BLaER1 treated with 17β-estradiol and CSF1 and Interleukin-3, amounts not matched to agents 10 nM and 100 nM (cell line): ENCODE data around the gene PES1.

Experiments
- H3K27ac ChIP-seq, 11 experiments: shearing (Covaris generic); formaldehyde crosslinking; 2 replicates each; pipeline ENCODE4 v1.8.1; 2022
- H3K27me3 ChIP-seq, 11 experiments: shearing (Covaris generic); formaldehyde crosslinking; 2 replicates each; pipeline ENCODE4 v1.8.1; 2022
- H3K36me3 ChIP-seq, 11 experiments: shearing (Covaris generic); formaldehyde crosslinking; 2 replicates each; pipeline ENCODE4 v1.8.1; 2022
- H3K4me1 ChIP-seq, 10 experiments: shearing (Covaris generic); formaldehyde crosslinking; 2 replicates each; pipeline ENCODE4 v1.8.1; 2022
- H3K4me2 ChIP-seq, 11 experiments: shearing (Covaris generic); formaldehyde crosslinking; 2 replicates each; pipeline ENCODE4 v1.8.1; 2022
- H3K4me3 ChIP-seq, 10 experiments: shearing (Covaris generic); formaldehyde crosslinking; 2 replicates each; pipeline ENCODE4 v1.8.1; 2022
- H3K9ac ChIP-seq, 11 experiments: shearing (Covaris generic); formaldehyde crosslinking; 2 replicates each; pipeline ENCODE4 v1.8.1; 2022
- H3K9me3 ChIP-seq, 11 experiments: shearing (Covaris generic); formaldehyde crosslinking; replicated peaks in 1 of 11; 2 replicates each; pipeline ENCODE4 v1.8.1; 2022
- H4K20me1 ChIP-seq, 11 experiments: shearing (Covaris generic); formaldehyde crosslinking; 2 replicates each; pipeline ENCODE4 v1.8.1; 2022
- Cebpa-rat ChIP-seq, 11 experiments: shearing (Covaris generic); IDR thresholded peaks; 2 replicates each; pipeline ENCODE4 v1.8.1; 2022

The PES1 gene

DNA sequence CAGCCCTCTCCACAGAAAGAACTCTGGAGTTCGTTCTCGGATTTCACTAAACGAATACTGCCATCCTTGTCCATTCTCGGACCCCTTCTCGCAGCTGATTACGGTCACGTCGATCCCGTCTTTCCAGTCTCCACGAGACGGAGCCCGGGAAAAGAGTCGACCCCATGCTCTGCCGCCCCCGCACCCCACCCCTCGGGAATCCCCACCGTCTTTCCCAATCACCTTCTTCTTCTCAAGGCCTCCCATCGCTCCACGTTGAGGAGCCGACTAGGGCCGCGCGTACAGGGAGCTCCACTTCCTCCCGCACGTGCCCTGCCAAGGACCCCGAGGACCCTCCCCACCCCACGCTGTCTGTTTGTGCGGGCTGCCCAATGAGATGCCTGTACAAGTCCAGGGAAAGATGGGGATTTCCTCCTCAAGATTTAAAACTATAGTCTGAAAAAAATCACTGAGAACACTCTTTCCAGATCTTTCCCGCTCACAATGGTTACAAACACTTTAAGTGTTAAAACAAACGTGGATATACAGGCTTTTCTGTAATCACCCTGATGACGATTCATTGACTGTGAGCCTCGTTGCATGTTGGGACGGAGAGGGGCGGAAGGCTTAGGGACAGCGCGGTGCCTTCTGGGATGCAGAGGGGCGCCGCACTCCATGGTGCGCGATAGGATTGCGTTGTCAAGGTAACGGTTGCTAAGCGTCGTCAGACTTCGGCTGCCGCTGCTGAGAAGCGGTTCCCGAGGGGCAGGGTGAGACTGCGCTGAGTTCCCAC, at the start of gene PES1:
PES1 (minus strand) TSS at position 323 of the 772 bp plus-strand sequence; CDS start at position 246, 77 bp downstream.
- H3K27ac ChIP-seq = peak within 1 kb of the TSS; percentile 91 to 97 (median 93)
- peaks cover 0 to 40% (median 31%) of the 10 kb centered on the region in 11 experiments; a peak in 12 of 22 replicates for H4K20me1 ChIP-seq
- TF ChIP-seq Cebpa-rat (IDR thresholded peaks at IDR 0.05) = no peak

DNA sequence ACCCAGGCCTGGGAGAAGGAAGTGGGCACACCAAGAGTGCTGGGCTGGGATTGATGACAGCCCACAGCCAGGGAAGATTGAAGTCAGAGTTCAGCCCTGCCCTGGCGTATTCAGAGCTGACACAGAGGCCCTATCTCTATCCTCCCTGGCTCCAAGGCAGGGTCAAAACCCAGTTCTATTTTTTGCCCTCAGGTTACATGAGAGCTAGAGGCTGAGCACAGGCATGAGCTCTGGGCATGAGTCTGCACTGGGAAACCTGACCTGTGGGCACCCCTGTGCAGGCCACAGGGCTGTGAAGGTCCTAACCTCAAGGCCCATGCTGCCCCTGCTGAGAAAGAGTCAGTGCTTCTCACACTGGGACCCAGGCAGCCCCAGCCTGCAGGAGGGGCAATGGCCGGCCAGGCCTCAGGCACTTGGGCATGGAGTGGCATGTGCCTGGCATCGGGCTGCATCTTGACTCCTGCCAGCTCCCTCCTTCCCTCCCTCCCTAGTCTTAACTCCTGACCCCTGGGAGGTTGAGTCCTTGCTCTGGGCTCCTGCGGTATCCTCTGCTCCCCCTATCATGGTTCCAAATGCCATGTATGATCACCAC, 49.2 kb upstream of the PES1 start:
- peaks cover 0 to 49% (median 8%) of the 10 kb centered on the region in 11 experiments; a peak in 7 of 22 replicates for H4K20me1 ChIP-seq
- no peaks in the 10 kb centered on the region for H3K27me3 ChIP-seq
- peaks cover 9 to 20% (median 12%) of the 10 kb centered on the region in 11 experiments; a peak in 21 of 22 replicates for H3K9me3 ChIP-seq
- 0 out of 22 replicates have a peak overlapping the region, but pooled peaks of 1 of the 11 experiments have one; percentile 45 for H3K9ac ChIP-seq
- no peak for TF ChIP-seq Cebpa-rat (IDR thresholded peaks at IDR 0.05)
- H3K4me3 ChIP-seq = no peak overlapping the region
- H3K36me3 ChIP-seq = peaks cover 0 to 8% (median 6%) of the 10 kb centered on the region in 11 experiments; a peak in 5 of 22 replicates
- H3K4me1 ChIP-seq = peaks cover 15 to 51% (median 20%) of the 10 kb centered on the region in 10 experiments
- no peak overlapping the region for H3K27ac ChIP-seq
- H3K4me2 ChIP-seq = peak overlapping the region in 2 of 11 experiments; percentile 29 to 42; a peak in 2 of 22 replicates

More for the DNA sequence above, at the start of gene PES1:
- Histone ChIP-seq H3K4me2 (peak within 1 kb of the TSS; percentile 82 to 96 (median 90)), H3K4me3 (peak within 1 kb of the TSS; percentile 73 to 97 (median 85)), H3K4me1 (peaks cover 12 to 26% (median 19%) of the 10 kb centered on the region in 10 experiments), H3K27me3 (no peaks in the 10 kb centered on the region), H3K36me3 (peaks cover 30 to 40% (median 34%) of the 10 kb centered on the region in 11 experiments), H3K9ac (peak within 1 kb of the TSS; percentile 87 to 97 (median 93)), H3K9me3 (no peaks in the 10 kb centered on the region)

GRCh38 chr22:30640361-30640760, 48.7 kb upstream of the PES1 start:
- no peak for TF ChIP-seq Cebpa-rat (IDR thresholded peaks at IDR 0.05)
- no peak overlapping the region for H3K27ac ChIP-seq
- peaks cover 0 to 8% (median 6%) of the 10 kb centered on the region in 11 experiments; a peak in 5 of 22 replicates for H3K36me3 ChIP-seq
- peak overlapping the region in 2 of 11 experiments; percentile 29 to 42; a peak in 2 of 22 replicates for H3K4me2 ChIP-seq
- H3K9ac ChIP-seq = 0 out of 22 replicates have a peak overlapping the region, but pooled peaks of 1 of the 11 experiments have one; percentile 45
- H3K9me3 ChIP-seq = peaks cover 9 to 20% (median 12%) of the 10 kb centered on the region in 11 experiments; a peak in 21 of 22 replicates
- H4K20me1 ChIP-seq = peaks cover 0 to 49% (median 8%) of the 10 kb centered on the region in 11 experiments; a peak in 7 of 22 replicates
- no peak overlapping the region for H3K4me3 ChIP-seq
- no peaks in the 10 kb centered on the region for H3K27me3 ChIP-seq
- peaks cover 16 to 53% (median 22%) of the 10 kb centered on the region in 10 experiments for H3K4me1 ChIP-seq

GRCh38 chr22:30637701-30638114, 46.0 kb upstream of the PES1 start:
- Histone ChIP-seq H4K20me1 (peaks cover 0 to 30% (median 8%) of the 10 kb centered on the region in 11 experiments; a peak in 6 of 22 replicates), H3K4me1 (peaks cover 25 to 53% (median 41%) of the 10 kb centered on the region in 10 experiments), H3K4me2 (peak overlapping the region; percentile 95 to 100 (median 99); a peak in 21 of 22 replicates), H3K27me3 (no peaks in the 10 kb centered on the region), H3K4me3 (peak overlapping the region in 4 of 10 experiments; percentile 9 to 80 (median 79); a peak in 5 of 20 replicates), H3K36me3 (peaks cover 0 to 8% (median 6%) of the 10 kb centered on the region in 11 experiments; a peak in 5 of 22 replicates), H3K9me3 (peaks cover 9 to 20% (median 12%) of the 10 kb centered on the region in 11 experiments; a peak in 21 of 22 replicates), H3K9ac (peak overlapping the region in 3 of 11 experiments; percentile 12 to 86 (median 78); a peak in 3 of 22 replicates), H3K27ac (no peak overlapping the region)
- no peak for TF ChIP-seq Cebpa-rat (IDR thresholded peaks at IDR 0.05)

- no peaks in the 10 kb centered on the region for H3K27me3 ChIP-seq
- peak overlapping the region; percentile 60 to 80 (median 73) for H3K4me3 ChIP-seq
- peaks cover 25 to 53% (median 41%) of the 10 kb centered on the region in 10 experiments for H3K4me1 ChIP-seq
- peak overlapping the region in 10 of 11 experiments; percentile 72 to 89 (median 85); a peak in 20 of 22 replicates for H3K27ac ChIP-seq
- peaks cover 0 to 23% (median 8%) of the 10 kb centered on the region in 11 experiments; a peak in 6 of 22 replicates for H4K20me1 ChIP-seq
- H3K4me2 ChIP-seq = peak overlapping the region; percentile 95 to 100 (median 99)
- TF ChIP-seq Cebpa-rat (IDR thresholded peaks at IDR 0.05) = no peak
- peaks cover 0 to 8% (median 6%) of the 10 kb centered on the region in 11 experiments; a peak in 5 of 22 replicates for H3K36me3 ChIP-seq
- H3K9me3 ChIP-seq = peaks cover 9 to 20% (median 12%) of the 10 kb centered on the region in 11 experiments; a peak in 21 of 22 replicates
- peak overlapping the region; percentile 76 to 89 (median 85) for H3K9ac ChIP-seq
These were observed 44.7 kb upstream of the PES1 start for GRCh38 chr22:30636226-30637077.

- peaks cover 0 to 15% (median 1%) of the 10 kb centered on the region in 11 experiments; a peak in 6 of 22 replicates for H4K20me1 ChIP-seq
- H3K4me3 ChIP-seq = peak within 1 kb of the TSS; percentile 60 to 80 (median 73)
- TF ChIP-seq Cebpa-rat (IDR thresholded peaks at IDR 0.05) = no peak
- H3K9ac ChIP-seq = peak within 1 kb of the TSS; percentile 76 to 89 (median 85)
- peak within 1 kb of the TSS; percentile 54 to 89 (median 83); a peak in 21 of 22 replicates for H3K27ac ChIP-seq
- H3K9me3 ChIP-seq = peaks cover 9 to 20% (median 12%) of the 10 kb centered on the region in 11 experiments; a peak in 21 of 22 replicates
- peaks cover 0 to 8% (median 6%) of the 10 kb centered on the region in 11 experiments; a peak in 5 of 22 replicates for H3K36me3 ChIP-seq
- H3K27me3 ChIP-seq = no peaks in the 10 kb centered on the region
- H3K4me2 ChIP-seq = peak within 1 kb of the TSS; percentile 95 to 100 (median 99)
- peaks cover 25 to 47% (median 39%) of the 10 kb centered on the region in 10 experiments for H3K4me1 ChIP-seq
These were observed 43.8 kb upstream of the PES1 start, which contains the start of gene SLC35E4 for GRCh38 chr22:30635273-30636225. SLC35E4 (plus strand) TSS chr22:30635781; CDS start chr22:30636451, 670 bp downstream.
